ENCODE results near the gene PMS1. TPM values are rescaled to one million over a fixed set of nuclear protein-coding genes. Genes with fewer than 3 reads are reported as not detected.
"Not testable (repeated sequence)": the region's sequence is repeated elsewhere in the genome, so short reads cannot be mapped to it uniquely, and the experiment has no call there.

The PMS1 gene
- total and polyA plus RNA-seq, 7 donors: 4.6 to 20.3 (median 10.2) TPM

GRCh38 chr2:189829102-189829833 lies 45.0 kb downstream of the PMS1 start:
- no peak for ATAC-seq
- 94 to 96% (median 95%) methylated on average over 4 of the region's 4 CpGs for WGBS, 3 donors

GRCh38 chr2:189830510-189830909 lies 46.3 kb downstream of the PMS1 start:
- no peaks in the 10 kb centered on the region for H3K36me3 ChIP-seq (ENCODE audit: insufficient read depth in 1 of 2, low read depth in 1 of 2)
- WGBS, 3 donors: 90 to 100% (median 92%) methylated on average over 1 of the region's 1 CpG
- ATAC-seq (no peak), DNase-seq (no peak)
- H3K9me3 ChIP-seq: no peaks in the 10 kb centered on the region
- intact Hi-C loops (cut with DNase I): no loop called here
- no peak overlapping the region for H3K4me3 ChIP-seq
- no peaks in the 10 kb centered on the region for H3K27me3 ChIP-seq (ENCODE audit: insufficient read depth in 3 of 3, low read length in 2 of 3)
- no peak overlapping the region for H3K27ac ChIP-seq
- TF ChIP-seq CTCF (IDR thresholded peaks at IDR 0.05): no peak
- peaks cover 17% of the 10 kb centered on the region for H3K4me1 ChIP-seq

More at GRCh38 chr2:189829102-189829833, 45.0 kb downstream of the PMS1 start:
- no peak for TF ChIP-seq CTCF (IDR thresholded peaks at IDR 0.05)
- no peaks in the 10 kb centered on the region for H3K36me3 ChIP-seq (ENCODE audit: insufficient read depth in 1 of 2, low read depth in 1 of 2)
- peaks cover 24% of the 10 kb centered on the region for H3K4me1 ChIP-seq
- no peak overlapping the region for H3K4me3 ChIP-seq
- intact Hi-C loops (cut with DNase I): no loop called here
- H3K9me3 ChIP-seq: no peaks in the 10 kb centered on the region
- no peak for DNase-seq
- no peaks in the 10 kb centered on the region for H3K27me3 ChIP-seq (ENCODE audit: insufficient read depth in 3 of 3, low read length in 2 of 3)
- no peak overlapping the region for H3K27ac ChIP-seq

GRCh38 chr2:189834059-189834458 lies 49.8 kb downstream of the PMS1 start:
- ATAC-seq: no peak
- Histone ChIP-seq H3K27me3 (ENCODE audit: insufficient read depth in 3 of 3, low read length in 2 of 3) (no peaks in the 10 kb centered on the region), H3K36me3 (ENCODE audit: insufficient read depth in 1 of 2, low read depth in 1 of 2) (no peaks in the 10 kb centered on the region), H3K4me1 (peaks cover 28% of the 10 kb centered on the region), H3K9me3 (no peaks in the 10 kb centered on the region), H3K27ac (peak overlapping the region; percentile 13), H3K4me3 (no peak overlapping the region)
- DNase-seq: no peak
- TF ChIP-seq CTCF (IDR thresholded peaks at IDR 0.05): no peak
- 50 to 74% (median 53%) methylated on average over 3 of the region's 3 CpGs for WGBS, 3 donors
- intact Hi-C loops (cut with DNase I): no loop called here

- H3K4me3 ChIP-seq; DNase-seq; H3K27me3 ChIP-seq (ENCODE audit: insufficient read depth in 3 of 3, low read length in 2 of 3); H3K36me3 ChIP-seq (ENCODE audit: insufficient read depth in 1 of 2, low read depth in 1 of 2); H3K9me3 ChIP-seq; ATAC-seq: not testable (repeated sequence)
- WGBS, 3 donors: 78 to 96% (median 87%) methylated on average over 1 of the region's 1 CpG
- Histone ChIP-seq H3K4me1 (peaks cover 28% of the 10 kb centered on the region), H3K27ac (peak overlapping the region; percentile 13)
- intact Hi-C loops (cut with DNase I): loop anchor here in 1 of 2 donors (5.0 kb wide), 1 partner anchor 1848 kb away; no protein-coding TSS in a partner anchor
Measured at GRCh38 chr2:189834642-189835041, 50.4 kb downstream of the PMS1 start.

GRCh38 chr2:189835855-189836558 lies 51.8 kb downstream of the PMS1 start:
- H3K4me1 ChIP-seq: peaks cover 28% of the 10 kb centered on the region
- H3K9me3 ChIP-seq: no peaks in the 10 kb centered on the region
- H3K4me3 ChIP-seq: no peak overlapping the region
- 33 to 49% (median 33%) methylated on average over 4 of the region's 4 CpGs for WGBS, 3 donors
- DNase-seq (no peak), ATAC-seq (peak; percentile 70 to 91 (median 88))
- intact Hi-C loops (cut with DNase I): loop anchor here in 1 of 2 donors (5.0 kb wide), 1 partner anchor 1846 kb away; no protein-coding TSS in a partner anchor
- H3K36me3 ChIP-seq (ENCODE audit: insufficient read depth in 1 of 2, low read depth in 1 of 2): no peaks in the 10 kb centered on the region
- no peaks in the 10 kb centered on the region for H3K27me3 ChIP-seq (ENCODE audit: insufficient read depth in 3 of 3, low read length in 2 of 3)
- peak overlapping the region; percentile 77 for H3K27ac ChIP-seq
- no peak for TF ChIP-seq CTCF (IDR thresholded peaks at IDR 0.05)
